Neural crest cell (in vitro differentiated cells): ENCODE results near the gene ATXN8OS. TPM values are rescaled to one million over a fixed set of nuclear protein-coding genes. Genes with fewer than 3 reads are reported as not detected.

Experiments used
- DNase-seq: peaks from one replicate; pipeline ENCODE4 v3.0.0; 2021; ENCODE audit warnings: low read depth, mixed read lengths, low spot score
- H3K27ac Mint-ChIP-seq: one replicate; pipeline ENCODE4 v1.8.0; 2021; ENCODE audit warnings: mild to moderate bottlenecking, mixed read lengths; ENCODE audit not compliant: unreplicated experiment
- H3K27me3 Mint-ChIP-seq: 2 replicates; pipeline ENCODE4 v1.8.0; 2021; ENCODE audit warnings: low read depth, mild to moderate bottlenecking, mixed read lengths
- H3K36me3 Mint-ChIP-seq: 2 replicates; pipeline ENCODE4 v1.8.0; 2021; ENCODE audit warnings: low read depth, mild to moderate bottlenecking, mixed read lengths
- H3K4me1 Mint-ChIP-seq: 2 replicates; pipeline ENCODE4 v1.8.0; 2021; ENCODE audit warnings: mixed read lengths
- H3K4me3 Mint-ChIP-seq: one replicate; pipeline ENCODE4 v1.8.0; 2021; ENCODE audit warnings: mild to moderate bottlenecking, mixed read lengths
- H3K9me3 Mint-ChIP-seq: 2 replicates; pipeline ENCODE4 v1.8.0; 2021; ENCODE audit warnings: mixed read lengths
- long read RNA-seq: library from polyadenylated mRNA; unstranded; transcript quantifications from one replicate; pipeline ENCODE4 v2.0.0, GENCODE V29; 2020
- total RNA-seq: library from RNA; stranded (reverse); gene quantifications from 2 replicates; pipeline ENCODE4 v1.2.1, GENCODE V29; 2021
- TF ChIP-seq, protein P1 (sequence below): fragments of 200-600 bp; sonication (generic); conservative IDR thresholded peaks from 2 replicates; pipeline ENCODE4 v1.5.0; 2021; ENCODE audit warnings: antibody characterized with exemption, mild to moderate bottlenecking

ATXN8OS gene
- total RNA-seq: not detected in 2 replicates
- long read RNA-seq: 0 reads

DNA sequence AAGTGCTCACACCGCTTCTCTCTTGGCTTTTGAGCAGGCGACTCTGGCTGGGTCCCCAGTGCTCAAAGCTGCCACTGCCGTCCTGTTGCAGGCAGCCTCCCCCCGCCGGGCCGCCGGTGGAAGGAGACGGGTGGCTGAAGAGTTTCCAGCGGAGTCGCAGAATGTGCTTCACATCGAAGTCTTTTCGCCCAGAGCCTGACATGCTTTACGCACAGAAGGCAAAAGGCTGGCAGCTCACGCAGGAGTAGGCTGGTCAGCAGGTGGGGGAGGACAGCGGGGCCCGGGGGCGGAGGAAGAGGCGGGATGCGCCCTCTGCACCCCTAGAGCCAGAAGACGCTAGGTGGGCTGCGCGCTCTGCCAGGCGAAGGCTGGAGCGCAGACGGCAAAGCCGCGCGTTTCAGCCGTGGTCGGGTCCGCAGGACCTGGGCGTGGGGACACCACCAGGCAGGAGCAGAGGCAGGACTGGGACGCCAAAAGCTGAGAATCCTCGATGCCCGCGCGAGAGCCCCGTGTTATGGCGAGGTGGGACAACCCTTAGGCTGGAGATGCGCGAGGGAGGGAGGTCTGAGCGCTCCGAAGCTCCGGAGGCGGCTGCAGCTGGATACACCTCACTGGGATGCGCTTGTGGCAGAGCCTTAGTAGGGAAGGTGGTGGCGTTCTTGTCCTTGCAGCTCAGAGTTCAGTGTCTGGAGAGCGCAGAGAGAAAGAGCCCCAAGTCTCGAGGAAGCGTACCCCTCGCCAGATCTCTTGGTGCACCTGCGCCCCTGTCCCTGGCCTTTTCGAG is at the start of gene ATXN8OS:
Gene ATXN8OS (plus strand): TSS at position 329 of the 784 bp plus-strand sequence.
- Mint-ChIP-seq H3K9me3 (no peaks in the 10 kb centered on the region), H3K4me1 (peaks cover 8% of the 10 kb centered on the region), H3K36me3 (no peaks in the 10 kb centered on the region), H3K27me3 (peaks cover 51% of the 10 kb centered on the region), H3K4me3 (peak within 1 kb of the TSS; percentile 78), H3K27ac (no peak within 1 kb of the TSS)
- peak; percentile 28 for DNase-seq
- TF ChIP-seq, protein P1, sequence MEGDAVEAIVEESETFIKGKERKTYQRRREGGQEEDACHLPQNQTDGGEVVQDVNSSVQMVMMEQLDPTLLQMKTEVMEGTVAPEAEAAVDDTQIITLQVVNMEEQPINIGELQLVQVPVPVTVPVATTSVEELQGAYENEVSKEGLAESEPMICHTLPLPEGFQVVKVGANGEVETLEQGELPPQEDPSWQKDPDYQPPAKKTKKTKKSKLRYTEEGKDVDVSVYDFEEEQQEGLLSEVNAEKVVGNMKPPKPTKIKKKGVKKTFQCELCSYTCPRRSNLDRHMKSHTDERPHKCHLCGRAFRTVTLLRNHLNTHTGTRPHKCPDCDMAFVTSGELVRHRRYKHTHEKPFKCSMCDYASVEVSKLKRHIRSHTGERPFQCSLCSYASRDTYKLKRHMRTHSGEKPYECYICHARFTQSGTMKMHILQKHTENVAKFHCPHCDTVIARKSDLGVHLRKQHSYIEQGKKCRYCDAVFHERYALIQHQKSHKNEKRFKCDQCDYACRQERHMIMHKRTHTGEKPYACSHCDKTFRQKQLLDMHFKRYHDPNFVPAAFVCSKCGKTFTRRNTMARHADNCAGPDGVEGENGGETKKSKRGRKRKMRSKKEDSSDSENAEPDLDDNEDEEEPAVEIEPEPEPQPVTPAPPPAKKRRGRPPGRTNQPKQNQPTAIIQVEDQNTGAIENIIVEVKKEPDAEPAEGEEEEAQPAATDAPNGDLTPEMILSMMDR: no peak

DNA sequence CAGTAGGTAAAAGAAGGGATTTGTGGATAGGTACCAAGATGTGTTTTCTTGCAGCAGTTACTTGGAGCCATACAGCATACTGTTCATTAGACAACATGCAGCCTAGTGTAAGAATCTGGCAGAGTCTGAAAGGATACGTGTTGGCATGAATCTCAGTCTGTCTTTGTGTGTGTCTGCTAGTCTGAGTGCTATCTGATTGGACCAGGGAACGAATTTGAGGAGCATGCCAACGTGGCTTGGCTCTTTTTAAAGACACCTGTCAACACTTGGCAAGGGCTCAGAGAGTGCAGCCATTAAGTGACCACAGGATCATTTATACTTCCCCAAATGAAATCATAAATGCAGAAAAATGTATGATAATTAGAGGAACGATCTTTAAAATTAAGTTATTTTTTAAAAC is 27.6 kb upstream of the ATXN8OS start:
- Mint-ChIP-seq H3K27me3 (no peaks in the 10 kb centered on the region), H3K4me3 (no peak overlapping the region), H3K36me3 (no peaks in the 10 kb centered on the region), H3K4me1 (no peaks in the 10 kb centered on the region), H3K27ac (no peak overlapping the region), H3K9me3 (no peaks in the 10 kb centered on the region)
- DNase-seq: no peak
- TF ChIP-seq, protein P1: no peak

DNA sequence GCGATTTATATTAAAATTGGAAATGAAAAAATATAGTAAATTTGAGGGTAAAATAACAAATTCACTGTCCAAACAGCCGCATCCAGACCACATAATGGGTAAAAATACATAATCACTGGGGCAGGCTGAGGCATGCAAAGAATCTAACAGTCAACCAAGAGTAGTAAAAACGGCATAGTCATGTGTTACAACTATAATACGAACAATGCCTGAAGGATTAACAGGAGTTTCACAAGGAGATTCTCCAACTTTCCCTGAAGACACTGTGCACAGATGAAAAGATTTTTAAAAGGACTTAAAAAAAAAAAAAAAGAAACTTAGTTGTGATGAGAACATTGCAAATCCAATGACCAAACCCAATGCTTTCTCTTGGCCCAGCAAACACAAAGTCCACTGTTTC is 20.4 kb upstream of the ATXN8OS start:
- no peaks in the 10 kb centered on the region for H3K4me1 Mint-ChIP-seq
- H3K36me3 Mint-ChIP-seq: no peaks in the 10 kb centered on the region
- H3K9me3 Mint-ChIP-seq: no peaks in the 10 kb centered on the region
- no peak overlapping the region for H3K27ac Mint-ChIP-seq
- no peaks in the 10 kb centered on the region for H3K27me3 Mint-ChIP-seq
- TF ChIP-seq, protein P1: no peak
- H3K4me3 Mint-ChIP-seq: no peak overlapping the region
- DNase-seq: no peak

DNA sequence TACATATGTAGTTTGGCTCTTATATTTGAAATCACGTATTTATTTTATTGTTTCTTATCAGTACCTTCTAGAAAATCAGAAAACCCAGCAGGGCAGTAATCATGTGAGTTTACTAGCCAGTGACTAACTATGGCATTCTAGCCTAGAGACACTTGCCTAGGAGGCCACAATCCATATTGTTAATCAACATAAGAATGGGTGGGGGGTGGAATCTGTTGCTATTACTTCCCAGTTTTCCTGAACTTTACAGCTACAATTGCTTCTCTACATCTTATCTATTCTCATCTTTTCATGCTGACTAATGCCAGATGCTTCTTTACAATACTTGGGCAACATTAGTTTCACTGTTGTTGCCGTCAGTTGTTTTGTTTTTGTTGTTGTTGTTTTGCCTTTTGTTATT is 18.7 kb upstream of the ATXN8OS start:
- Mint-ChIP-seq H3K27ac (no peak overlapping the region), H3K9me3 (no peaks in the 10 kb centered on the region), H3K27me3 (no peaks in the 10 kb centered on the region), H3K4me1 (no peaks in the 10 kb centered on the region), H3K4me3 (no peak overlapping the region), H3K36me3 (no peaks in the 10 kb centered on the region)
- TF ChIP-seq, protein P1: no peak
- DNase-seq: no peak

DNA sequence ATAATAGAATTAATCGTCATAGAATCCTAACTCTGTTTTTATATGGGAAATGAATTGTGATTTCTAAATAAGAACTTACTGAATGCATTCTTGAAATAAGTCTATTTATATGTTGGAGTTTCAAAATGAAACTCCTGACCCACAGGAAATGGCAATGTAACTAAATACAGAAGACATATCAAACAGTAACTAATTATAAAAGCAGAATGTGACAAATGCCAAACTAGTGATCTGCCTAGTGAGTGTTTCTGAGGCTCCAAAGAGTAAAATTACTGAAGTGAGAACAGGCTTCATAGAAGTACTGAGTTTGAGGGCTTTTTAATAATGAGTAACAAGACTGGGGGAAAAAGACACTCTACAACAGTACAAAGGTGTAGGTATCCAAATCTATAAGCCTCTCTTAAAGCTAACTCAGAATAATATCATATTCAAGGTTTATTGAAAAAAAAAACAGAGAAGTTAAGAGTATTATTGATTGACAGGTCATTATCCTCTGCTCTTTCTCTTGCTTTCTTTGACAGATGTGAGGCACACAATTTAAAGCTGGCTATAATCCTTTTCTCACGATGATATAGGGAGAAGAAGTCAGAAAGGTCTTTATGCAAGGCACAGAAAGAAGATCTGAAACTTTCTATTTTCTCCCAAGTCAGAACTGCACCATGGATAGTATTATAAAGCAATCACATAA is 17.4 kb upstream of the ATXN8OS start:
- Mint-ChIP-seq H3K36me3 (no peaks in the 10 kb centered on the region), H3K4me3 (no peak overlapping the region), H3K27me3 (no peaks in the 10 kb centered on the region), H3K4me1 (no peaks in the 10 kb centered on the region), H3K9me3 (no peaks in the 10 kb centered on the region), H3K27ac (no peak overlapping the region)
- TF ChIP-seq, protein P1: no peak
- no peak for DNase-seq
